Lung microvascular endothelial cell (primary cell): ENCODE data around the gene PADI3. TPM values are rescaled to one million over a fixed set of nuclear protein-coding genes. Genes with fewer than 3 reads are reported as not detected.

ENCODE experiments used
- DNase-seq, 2 donors: peaks; one replicate each; pipeline versions ENCODE4 v3.0.0 to v3.0.0-alpha.2; 2010; ENCODE audit warnings: low read depth in 2 of 2
- total RNA-seq: library from RNA; depleted of rRNA; stranded (reverse); fragments of >200 nt; gene quantifications from 2 replicates; pipeline ENCODE4 v1.2.1, GENCODE V29; 2014

The PADI3 gene
- total RNA-seq = under 0.01 TPM in 1 of 2 replicates, not detected in the other

GRCh38 chr1:17248781-17249180 is at the start of gene PADI3:
Gene PADI3, plus strand, starts transcription at chr1:17249098. Its CDS starts 40 bp downstream, at chr1:17249138.
- DNase-seq = no peak

DNA sequence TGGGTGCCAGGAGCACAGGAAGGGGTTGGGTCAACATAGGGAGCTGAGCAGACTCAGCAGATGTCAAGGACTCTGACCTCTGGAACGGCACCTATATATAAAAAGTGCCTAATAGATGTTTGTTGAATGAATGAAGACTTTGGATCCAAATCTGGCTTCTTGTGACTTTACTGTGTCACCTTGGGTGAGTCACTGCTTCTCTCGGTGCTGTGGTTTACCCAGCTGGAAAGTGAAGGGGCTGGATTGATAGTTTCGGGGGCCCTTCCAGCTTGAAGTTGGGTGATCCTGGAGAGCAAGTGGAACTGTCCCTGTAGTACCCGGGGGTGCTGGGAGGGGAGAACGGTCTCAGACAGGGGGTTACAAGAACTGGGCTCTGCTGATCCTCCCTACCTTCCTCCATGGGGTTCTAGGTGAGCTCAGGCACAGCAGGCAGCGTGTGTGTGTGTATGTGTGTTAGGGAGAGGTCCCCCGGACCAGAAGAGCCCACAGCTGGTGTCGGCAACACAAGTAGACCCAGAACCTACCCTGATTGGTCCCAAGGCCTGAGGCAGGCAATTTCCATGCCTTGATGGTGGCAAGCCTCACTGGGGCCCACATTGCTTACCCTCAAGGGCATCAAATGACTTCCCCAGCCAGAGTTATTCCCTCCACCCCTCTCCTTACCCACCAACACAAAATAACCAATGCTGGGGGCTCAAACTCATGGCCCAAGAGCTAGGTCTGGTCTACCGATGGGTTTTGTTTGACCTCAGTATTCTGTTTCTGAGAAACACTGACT is 49.4 kb upstream of the PADI3 start:
- DNase-seq = no peak

GRCh38 chr1:17200246-17200645 is 48.7 kb upstream of the PADI3 start:
- no peak for DNase-seq

GRCh38 chr1:17200756-17201155 is 48.1 kb upstream of the PADI3 start:
- DNase-seq = no peak

GRCh38 chr1:17201201-17202021 is 47.5 kb upstream of the PADI3 start:
- DNase-seq = no peak

- no peak for DNase-seq
Observed at GRCh38 chr1:17204546-17205440, 44.1 kb upstream of the PADI3 start, which contains the start of gene PADI1. Gene PADI1, plus strand, starts transcription at chr1:17205128. Its CDS starts 90 bp downstream, at chr1:17205218.

DNA sequence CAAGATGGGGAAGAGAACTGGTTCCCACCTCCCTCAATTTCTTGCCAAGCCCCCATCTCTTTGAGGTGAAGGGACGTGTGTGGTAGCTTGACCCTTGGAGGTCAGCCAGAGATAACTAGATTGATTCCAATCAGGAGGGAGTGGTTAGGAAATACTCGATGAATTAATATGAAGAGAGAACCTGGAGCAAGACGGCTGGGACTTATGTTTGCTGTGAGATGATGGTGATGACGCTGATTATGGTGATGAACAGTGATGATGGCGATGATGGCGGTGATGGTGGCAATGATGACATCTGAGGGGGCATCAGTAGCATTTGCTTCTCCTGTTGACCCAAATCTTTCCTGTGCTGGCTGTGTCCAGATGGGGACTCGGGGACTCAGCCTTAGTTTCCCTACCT is 43.2 kb upstream of the PADI3 start:
- no peak for DNase-seq

GRCh38 chr1:17206196-17206595 is 42.7 kb upstream of the PADI3 start:
- DNase-seq = no peak

DNA sequence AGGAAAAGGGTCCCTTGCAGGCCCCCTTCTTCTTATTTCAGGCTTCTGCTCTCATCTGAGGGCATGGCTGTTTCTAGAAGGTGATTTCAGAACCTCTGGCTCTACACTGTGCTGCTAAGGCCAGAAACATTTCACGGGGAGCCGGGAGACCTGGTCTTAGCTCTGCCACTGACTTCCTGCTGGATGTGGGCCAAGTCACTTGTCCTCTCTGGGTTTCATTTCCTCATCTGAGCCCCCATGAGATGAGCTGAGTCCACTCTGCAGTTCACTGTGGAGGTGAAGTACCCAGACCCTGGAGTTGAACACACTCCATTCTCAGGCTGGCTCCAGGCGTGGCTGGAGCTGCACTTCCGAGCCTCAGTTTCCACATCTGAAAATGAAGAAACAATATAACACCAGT is 41.9 kb upstream of the PADI3 start:
- DNase-seq = peak in 1 of 2 donors; percentile 7

DNA sequence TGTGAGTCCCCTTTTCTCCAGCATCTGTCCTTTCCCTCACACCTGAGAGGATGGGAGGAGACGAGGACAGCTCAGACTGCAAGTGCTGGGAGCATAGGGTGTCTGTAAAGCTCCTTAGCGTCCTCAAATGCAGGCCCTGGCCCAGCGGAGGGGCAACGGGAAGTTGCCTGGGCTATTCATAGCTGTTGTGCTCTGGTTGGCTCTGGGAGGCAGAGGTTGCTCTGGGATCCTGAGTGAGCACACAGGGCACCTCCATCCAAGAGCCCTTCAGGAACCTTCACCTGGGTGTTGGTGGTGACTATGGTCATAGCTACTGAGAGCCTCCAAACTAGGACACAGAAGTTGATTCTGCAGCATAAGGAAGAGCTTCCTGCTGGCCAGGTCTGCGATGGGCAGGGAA is 41.4 kb upstream of the PADI3 start:
- no peak for DNase-seq

DNA sequence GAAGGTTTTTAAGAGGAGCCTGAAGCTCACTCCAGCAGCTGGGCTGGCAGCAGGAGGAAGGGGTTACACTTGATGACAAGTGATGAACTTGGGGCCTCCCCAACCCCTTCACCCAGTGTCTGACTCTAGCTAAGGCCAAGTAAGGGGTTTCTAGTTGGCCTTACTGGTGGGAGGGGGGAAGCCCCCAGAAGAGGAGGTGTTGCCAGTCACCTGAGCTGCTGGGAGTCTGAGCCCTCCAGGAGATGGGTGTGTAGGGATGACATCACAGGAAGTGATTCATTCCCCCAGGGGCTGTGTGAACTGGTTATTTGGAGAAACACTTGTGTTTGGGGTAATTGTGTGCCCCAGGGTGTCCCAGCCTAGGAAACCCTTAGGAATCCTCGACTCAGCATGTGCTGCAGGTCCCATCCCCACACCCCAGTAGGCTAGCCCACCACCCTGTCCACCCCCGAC is 40.9 kb upstream of the PADI3 start:
- DNase-seq = peak; percentile 8 to 43

DNA sequence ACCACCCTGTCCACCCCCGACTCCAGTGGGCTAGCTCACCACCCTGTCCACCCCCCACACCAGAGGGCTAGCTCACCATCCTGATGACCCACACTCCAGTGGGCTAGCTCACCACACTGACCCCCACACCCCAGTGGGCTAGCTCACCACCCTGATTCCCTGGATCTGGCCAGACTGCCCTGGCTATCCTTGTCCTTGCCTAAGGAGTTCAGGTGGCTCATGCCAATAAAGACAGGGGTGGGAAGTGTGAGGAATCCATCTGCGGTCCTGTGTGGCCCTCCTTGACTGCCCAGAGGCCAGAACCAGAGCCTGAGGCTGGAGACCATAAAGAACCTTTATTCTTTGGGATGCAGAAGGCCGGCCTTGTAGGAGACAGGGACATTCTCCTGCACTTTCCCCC is 40.4 kb upstream of the PADI3 start:
- DNase-seq = no peak

- no peak for DNase-seq
Observed at GRCh38 chr1:17209430-17209829, 39.5 kb upstream of the PADI3 start.

DNA sequence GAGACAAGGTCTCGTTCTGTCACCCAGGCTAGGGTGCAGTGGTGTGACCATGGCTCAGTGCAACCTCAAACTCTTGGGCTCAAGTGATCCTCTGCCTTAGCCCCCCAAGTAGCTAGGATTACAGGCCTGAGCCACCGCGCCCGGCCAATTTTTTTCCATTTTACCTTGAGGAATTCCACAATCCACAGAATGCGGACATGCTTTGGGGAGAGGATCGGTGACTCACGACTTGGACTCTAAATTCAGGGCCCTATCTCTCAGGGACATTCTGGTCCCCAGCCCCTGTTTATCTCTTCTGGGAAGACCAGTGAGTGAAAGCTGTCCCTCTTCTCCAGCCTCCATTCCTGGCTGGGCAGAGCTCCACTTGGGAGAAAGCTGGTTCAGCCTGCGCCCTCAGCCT is 38.7 kb upstream of the PADI3 start:
- DNase-seq = no peak

DNA sequence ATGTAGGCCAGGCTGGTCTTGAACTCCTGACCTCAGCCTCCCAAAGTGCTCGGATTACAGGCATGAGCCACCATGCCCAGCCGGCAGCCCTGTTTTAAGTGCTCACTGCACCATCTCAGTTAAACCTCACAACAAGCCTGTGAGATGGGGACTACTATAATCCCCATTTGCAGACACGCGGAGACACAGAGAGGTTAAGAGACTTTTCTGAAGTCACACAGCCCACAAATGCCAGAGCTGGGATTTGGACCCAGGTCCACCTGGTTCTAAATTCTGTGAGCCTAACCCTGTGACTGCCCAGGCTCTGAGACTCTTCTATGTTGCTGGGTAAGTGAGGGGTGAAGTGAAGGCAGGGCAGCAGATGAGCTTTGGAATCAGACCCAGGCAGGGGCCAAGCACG is 37.5 kb upstream of the PADI3 start:
- DNase-seq = no peak

DNA sequence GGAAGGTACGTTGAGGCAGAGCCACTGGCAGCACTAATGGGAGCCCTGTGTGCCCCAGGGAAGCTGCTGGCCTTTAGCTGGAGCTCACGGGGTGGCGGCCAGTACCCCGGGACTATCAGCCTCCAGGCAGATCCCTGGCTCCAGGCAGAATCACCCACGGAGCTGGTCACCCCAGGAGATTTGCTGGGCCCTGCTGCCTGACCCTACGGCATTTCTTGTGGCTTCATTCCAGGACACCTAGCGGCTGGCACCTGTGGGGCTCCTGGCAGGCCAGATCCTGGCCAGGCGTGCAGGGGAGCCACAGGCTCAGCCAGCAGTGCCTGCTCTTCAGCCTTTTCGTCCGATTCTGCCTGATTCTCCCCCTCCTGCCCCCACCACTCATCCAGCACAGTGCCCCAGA is 36.9 kb upstream of the PADI3 start:
- DNase-seq = no peak

- peak in 1 of 2 donors; percentile 48 for DNase-seq
Observed at GRCh38 chr1:17212487-17213121, 36.3 kb upstream of the PADI3 start.

DNA sequence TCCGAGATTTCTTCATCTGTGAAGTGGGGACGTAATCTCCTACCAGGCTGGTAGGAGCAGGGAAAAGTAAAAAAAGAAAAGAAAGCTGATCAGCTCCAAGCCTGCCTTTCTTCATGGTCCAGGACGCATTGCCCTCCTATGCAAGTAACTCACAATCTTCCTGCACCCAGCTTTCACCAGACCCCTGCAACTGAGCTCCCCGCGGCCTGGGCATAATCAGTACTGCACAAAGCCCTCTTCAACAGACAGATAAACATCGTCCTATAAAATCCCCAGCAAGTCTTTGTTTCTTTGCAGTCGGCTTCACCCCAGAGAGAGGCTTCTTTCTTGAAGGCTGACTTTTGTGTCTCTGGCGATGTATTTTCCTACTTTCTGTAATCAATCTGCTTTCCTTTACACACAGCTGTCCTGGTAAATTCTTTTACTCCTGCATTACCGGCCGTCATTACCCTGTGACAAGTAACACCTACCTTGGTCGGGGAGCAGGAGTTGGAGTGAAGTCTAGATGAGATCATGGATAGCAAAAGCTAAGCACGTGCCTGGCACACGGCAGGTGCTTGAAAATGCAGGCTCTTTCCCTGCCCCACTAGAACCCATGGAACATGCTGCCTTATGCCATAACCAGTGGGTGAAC is 35.6 kb upstream of the PADI3 start:
- no peak for DNase-seq

GRCh38 chr1:17213782-17214148 is 35.1 kb upstream of the PADI3 start:
- DNase-seq = no peak

GRCh38 chr1:17214876-17215544 is 33.9 kb upstream of the PADI3 start:
- DNase-seq = no peak
